GM21786 (cell line): ENCODE measurements around the gene ARHGEF19.
"Not testable (repeated sequence)": the region's sequence is repeated elsewhere in the genome, so short reads cannot be mapped to it uniquely, and the experiment has no call there.

ENCODE experiments used
- ATAC-seq: cut with Tn5 transposase; IDR thresholded peaks from one replicate; pipeline ENCODE4 v1.9.1; 2021; ENCODE audit not compliant: unreplicated experiment

ARHGEF19 gene

DNA sequence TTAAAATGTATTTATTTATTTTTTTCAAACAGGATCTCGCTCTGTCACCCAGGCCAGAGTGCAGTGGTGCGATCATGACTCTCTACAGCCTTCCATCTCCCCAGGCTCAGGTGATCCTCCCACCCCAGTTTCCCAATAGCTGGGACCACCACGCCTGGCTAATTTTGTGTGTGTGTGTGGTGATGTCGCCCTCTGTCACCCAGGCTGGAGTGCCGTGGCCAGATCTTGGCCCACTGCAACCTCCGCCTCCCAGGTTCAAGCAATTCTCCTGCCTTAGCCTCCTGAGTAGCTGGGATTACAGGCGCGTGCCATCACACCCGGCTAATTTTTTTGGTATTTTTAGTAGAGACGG, 44.3 kb downstream of the ARHGEF19 start:
- not testable (repeated sequence) for ATAC-seq

GRCh38 chr1:16167331-16168143, 44.9 kb downstream of the ARHGEF19 start:
- ATAC-seq: no peak

DNA sequence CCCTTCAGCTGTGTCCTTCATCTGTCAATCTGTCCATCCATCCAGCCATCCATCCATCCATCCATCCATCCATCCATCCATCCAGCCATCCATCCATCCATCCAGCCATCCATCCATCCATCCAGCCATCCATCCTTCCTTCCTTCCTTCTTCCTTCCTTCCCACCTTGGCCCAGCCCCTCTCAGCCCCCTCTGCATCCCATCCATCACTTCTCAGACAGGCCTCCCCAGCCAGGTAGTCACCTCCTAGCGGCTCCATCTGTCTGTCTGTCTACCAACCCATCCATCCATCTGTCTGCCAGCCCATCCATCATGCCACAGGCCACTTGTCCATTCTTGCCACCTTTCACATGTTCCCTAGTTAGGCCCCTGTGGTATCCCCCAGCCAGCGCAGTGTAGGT, 46.3 kb downstream of the ARHGEF19 start:
- no peak for ATAC-seq

GRCh38 chr1:16165548-16165947, 46.9 kb downstream of the ARHGEF19 start:
- ATAC-seq: no peak

GRCh38 chr1:16165073-16165364, 47.4 kb downstream of the ARHGEF19 start:
- ATAC-seq: no peak

DNA sequence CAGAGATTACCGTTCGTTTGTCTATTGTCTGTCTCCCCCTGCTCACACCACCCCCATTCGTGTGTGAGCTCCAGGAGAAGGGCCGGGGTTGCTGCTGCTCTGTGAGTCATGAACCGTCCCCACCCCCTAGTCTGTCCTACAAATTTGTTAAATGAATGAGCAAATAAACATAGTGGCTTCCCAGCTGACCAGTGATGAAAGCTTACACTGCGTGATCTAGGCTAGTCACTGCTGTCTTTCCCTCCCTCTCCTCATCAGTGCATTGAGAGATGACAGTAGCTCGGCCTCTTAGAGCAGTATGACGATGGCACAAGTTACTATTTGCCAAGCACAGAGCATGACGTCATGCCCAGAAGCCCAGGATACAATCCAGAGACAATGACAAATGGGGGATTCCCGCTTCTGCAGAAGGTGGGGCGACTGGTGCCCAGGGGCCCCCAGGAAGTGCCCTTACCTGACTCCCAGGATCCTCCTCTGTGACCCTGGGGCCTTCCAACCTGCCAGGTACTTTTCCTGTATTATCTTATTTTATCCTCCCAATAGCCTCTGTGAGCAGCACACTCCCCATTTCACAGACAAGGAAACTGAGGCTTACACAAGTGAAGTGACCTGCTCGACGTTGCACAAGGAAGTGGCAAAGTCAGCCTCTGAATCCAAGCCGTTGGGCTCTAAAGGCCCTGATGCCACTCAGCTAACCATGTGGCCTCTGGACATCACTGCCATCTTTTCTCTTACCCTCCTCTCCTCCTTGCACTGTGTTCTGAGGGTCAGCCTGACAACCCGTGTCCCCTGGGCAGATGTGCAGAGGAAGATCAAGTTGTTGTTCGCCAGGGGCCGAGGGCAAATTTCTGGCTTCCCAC, 48.0 kb downstream of the ARHGEF19 start:
- no peak for ATAC-seq

DNA sequence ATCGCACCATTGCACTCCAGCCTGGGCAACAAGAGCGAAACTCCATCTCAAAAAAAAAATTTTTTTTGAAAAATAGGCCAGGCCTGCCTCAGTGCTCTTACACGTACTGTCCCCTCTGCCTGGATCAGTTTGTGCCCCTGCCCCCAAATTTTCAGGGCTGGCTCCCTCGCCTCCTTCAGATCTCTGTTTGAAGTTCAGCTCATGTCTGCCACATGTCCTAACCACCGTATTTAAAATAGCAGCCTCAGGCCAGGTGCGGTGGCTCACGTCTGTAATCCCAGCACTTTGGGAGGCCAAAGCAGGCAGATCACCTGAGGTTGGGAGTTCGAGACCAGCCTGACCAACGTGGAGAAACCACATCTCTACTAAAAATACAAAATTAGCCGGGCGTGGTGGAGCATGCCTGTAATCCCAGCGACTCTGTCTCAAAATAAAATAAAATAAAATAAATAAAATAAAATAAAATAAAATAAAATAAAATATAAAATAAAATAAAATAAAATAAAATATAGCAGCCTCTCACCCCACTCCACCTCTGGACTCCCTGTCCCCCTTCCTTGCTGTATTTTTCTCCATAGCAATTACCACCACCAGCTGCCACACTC, 48.7 kb downstream of the ARHGEF19 start:
- ATAC-seq: not testable (repeated sequence)

GRCh38 chr1:16162163-16162822, 50.2 kb downstream of the ARHGEF19 start:
- no peak for ATAC-seq

- no peak for ATAC-seq
Measured at GRCh38 chr1:16161717-16162116, 50.7 kb downstream of the ARHGEF19 start.

- no peak for ATAC-seq
Measured at GRCh38 chr1:16158993-16159831, 53.2 kb downstream of the ARHGEF19 start.

GRCh38 chr1:16158025-16158424, 54.4 kb downstream of the ARHGEF19 start:
- ATAC-seq: no peak

DNA sequence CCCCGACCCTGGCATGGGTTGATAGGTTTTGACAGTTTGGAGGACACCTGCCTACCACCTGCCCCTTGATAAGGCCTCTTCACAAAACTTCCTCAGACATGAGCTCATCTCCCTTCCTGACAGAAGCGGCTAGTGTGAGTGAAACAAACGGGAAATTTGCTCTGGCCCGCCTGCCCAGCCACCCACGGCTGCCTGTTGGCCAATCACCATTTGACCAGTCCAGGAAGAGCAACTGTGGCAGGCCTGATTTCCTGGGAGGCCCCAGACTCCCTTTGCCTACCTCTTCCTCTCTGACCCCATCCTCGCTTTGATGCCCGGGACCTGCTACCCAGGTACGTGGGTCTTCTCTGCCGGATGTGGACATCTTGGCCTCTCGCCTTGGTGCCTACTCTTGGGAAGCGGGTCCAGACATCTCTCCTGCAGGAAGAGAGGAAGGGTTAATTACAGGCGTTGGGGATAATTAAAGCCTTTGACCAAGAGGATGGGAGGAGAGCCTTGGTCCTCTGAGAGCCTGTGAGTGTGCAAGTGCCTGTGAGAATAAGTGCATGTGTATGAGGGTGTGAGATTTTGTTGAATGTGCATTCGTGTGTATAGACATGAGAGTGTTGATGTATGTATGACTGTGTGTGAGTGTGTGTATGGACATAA, 55.5 kb downstream of the ARHGEF19 start:
- ATAC-seq: no peak

- ATAC-seq: no peak
Measured at GRCh38 chr1:16155537-16156410, 56.7 kb downstream of the ARHGEF19 start, which contains the start of gene EPHA2. Gene EPHA2, minus strand, starts transcription at chr1:16156069. Its CDS starts 137 bp downstream, at chr1:16155932.

DNA sequence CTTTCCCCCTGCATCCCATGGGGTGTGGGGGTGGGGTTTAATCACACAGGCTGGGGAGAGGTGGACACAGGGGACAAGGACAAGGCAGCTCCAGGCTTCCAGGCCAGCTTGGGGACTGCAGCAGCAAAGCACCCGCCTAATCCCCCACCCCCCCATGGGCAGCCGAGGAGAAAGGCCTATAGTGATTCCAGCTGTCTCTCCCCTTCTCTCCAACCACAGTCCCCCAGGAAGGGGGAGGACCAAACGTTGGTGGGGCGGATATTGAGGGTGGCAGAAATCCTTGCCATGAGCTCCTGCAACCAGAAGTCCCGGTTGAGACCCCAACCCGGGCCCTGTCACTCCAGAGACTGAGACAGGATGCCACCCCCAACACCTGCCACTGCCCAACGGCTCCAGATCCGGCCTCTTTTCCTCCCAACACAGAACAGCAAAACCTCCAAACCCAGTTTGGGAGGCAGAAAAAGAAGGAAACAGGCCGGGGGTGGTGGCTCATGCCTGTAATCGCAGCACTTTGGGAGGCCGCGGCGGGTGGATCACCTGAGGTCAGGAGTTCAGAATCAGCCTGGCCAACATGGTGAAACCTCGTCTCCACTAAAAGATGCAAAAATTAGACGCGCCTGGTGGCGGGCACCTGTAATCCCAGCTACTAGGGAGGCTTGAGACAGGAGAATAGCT, 58.3 kb downstream of the ARHGEF19 start:
- ATAC-seq: no peak

GRCh38 chr1:16153096-16153998, 59.1 kb downstream of the ARHGEF19 start:
- no peak for ATAC-seq

- ATAC-seq: no peak
Measured at GRCh38 chr1:16152481-16153087, 59.9 kb downstream of the ARHGEF19 start.

- ATAC-seq: no peak
Measured at GRCh38 chr1:16151995-16152384, 60.5 kb downstream of the ARHGEF19 start.
